Sigmoid colon (tissue), 4 donors: ENCODE data around the gene IGF2.

Experiments used
- EP300 ChIP-seq, 4 donors: sonication (generic); formaldehyde crosslinking; IDR thresholded peaks; one replicate each; pipeline ENCODE4 v1.6.1; 2017; ENCODE audit warnings: antibody characterized with exemption in 4 of 4
- POLR2A ChIP-seq, 2 donors: fragments of 450-650 bp; IDR thresholded peaks; one replicate each; pipeline ENCODE4 v1.6.1; 2016; ENCODE audit warnings: antibody characterized with exemption in 2 of 2, mild to moderate bottlenecking in 2 of 2, moderate library complexity in 2 of 2
- POLR2AphosphoS5 ChIP-seq, 4 donors: sonication (generic); formaldehyde crosslinking; IDR thresholded peaks; one replicate each; pipeline ENCODE4 v1.6.1; 2017; ENCODE audit warnings: antibody characterized with exemption in 4 of 4
- TF ChIP-seq, protein P1 (sequence below), 4 experiments: fragments of 450-650 bp in 3 of 4; fragments of 200-600 bp in 1 of 4; IDR thresholded peaks; one replicate each; pipeline ENCODE4 v1.5.1; 2016 to 2019; ENCODE audit warnings: antibody characterized with exemption in 4 of 4, mild to moderate bottlenecking in 3 of 4, moderate library complexity in 2 of 4

DNA sequence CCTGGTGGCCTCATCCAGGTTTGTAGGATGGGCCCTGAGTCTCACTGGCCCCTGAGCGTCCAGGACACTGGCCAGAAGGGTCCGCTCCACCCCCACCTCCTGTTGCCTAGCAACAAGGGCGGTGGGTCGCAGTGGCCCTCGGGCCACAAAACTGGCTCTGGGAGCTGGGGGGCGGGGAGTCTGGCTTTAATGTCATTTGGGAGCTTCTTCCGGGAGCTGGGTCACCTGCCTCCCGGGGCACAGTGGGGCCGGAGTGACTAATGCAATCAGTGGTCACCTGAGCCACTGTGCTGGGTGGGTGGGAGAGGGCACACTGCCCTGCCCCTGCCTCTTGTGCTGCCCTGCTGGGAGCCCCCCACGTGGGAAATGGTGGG, 29.8 kb upstream of the IGF2 start:
- TF ChIP-seq, protein P1, sequence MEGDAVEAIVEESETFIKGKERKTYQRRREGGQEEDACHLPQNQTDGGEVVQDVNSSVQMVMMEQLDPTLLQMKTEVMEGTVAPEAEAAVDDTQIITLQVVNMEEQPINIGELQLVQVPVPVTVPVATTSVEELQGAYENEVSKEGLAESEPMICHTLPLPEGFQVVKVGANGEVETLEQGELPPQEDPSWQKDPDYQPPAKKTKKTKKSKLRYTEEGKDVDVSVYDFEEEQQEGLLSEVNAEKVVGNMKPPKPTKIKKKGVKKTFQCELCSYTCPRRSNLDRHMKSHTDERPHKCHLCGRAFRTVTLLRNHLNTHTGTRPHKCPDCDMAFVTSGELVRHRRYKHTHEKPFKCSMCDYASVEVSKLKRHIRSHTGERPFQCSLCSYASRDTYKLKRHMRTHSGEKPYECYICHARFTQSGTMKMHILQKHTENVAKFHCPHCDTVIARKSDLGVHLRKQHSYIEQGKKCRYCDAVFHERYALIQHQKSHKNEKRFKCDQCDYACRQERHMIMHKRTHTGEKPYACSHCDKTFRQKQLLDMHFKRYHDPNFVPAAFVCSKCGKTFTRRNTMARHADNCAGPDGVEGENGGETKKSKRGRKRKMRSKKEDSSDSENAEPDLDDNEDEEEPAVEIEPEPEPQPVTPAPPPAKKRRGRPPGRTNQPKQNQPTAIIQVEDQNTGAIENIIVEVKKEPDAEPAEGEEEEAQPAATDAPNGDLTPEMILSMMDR (IDR thresholded peaks at IDR 0.05) = no peak
- no peak for TF ChIP-seq POLR2AphosphoS5 (IDR thresholded peaks at IDR 0.05)
- no peak for TF ChIP-seq POLR2A (IDR thresholded peaks at IDR 0.05)
- no peak for TF ChIP-seq EP300 (IDR thresholded peaks at IDR 0.05)
